SJSA1 (cell line): ENCODE results near the gene CYSLTR2. TPM values are rescaled to one million over a fixed set of nuclear protein-coding genes. Genes with fewer than 3 reads are reported as not detected.

Source experiments
- DNase-seq, 2 experiments: peaks; one replicate each; pipeline ENCODE4 v3.0.0-alpha.2; 2015 to 2020; ENCODE audit warnings: low spot score in 2 of 2, low read depth in 1 of 2
- H3K27ac ChIP-seq: fragments of 250-450 bp; sonication (Bioruptor Pico); 2 replicates; pipeline ENCODE4 v1.5.1; 2020; ENCODE audit warnings: mild to moderate bottlenecking, moderate library complexity
- H3K27me3 ChIP-seq: fragments of 250-450 bp; sonication (Bioruptor Pico); replicated peaks from 2 replicates; pipeline ENCODE4 v1.5.1; 2020; ENCODE audit warnings: mild to moderate bottlenecking, moderate library complexity
- H3K36me3 ChIP-seq: fragments of 250-450 bp; sonication (Bioruptor Pico); 2 replicates; pipeline ENCODE4 v1.5.1; 2020; ENCODE audit warnings: mild to moderate bottlenecking
- H3K4me1 ChIP-seq: fragments of 250-450 bp; sonication (Bioruptor Pico); replicated peaks from 2 replicates; pipeline ENCODE4 v1.6.1; 2021; ENCODE audit warnings: mild to moderate bottlenecking
- H3K4me3 ChIP-seq: fragments of 250-450 bp; sonication (Bioruptor Pico); 2 replicates; pipeline ENCODE4 v1.5.1; 2020; ENCODE audit warnings: mild to moderate bottlenecking
- H3K9me3 ChIP-seq: fragments of 250-450 bp; sonication (Bioruptor Pico); replicated peaks from 2 replicates; pipeline ENCODE4 v1.5.1; 2020; ENCODE audit warnings: mild to moderate bottlenecking
- total RNA-seq: library from RNA; depleted of rRNA; stranded (reverse); fragments of >200 nt; shearing (Covaris generic); gene quantifications from 2 replicates; pipeline ENCODE4 v1.2.3, GENCODE V29; 2014; rRNA removed

The CYSLTR2 gene, protein sequence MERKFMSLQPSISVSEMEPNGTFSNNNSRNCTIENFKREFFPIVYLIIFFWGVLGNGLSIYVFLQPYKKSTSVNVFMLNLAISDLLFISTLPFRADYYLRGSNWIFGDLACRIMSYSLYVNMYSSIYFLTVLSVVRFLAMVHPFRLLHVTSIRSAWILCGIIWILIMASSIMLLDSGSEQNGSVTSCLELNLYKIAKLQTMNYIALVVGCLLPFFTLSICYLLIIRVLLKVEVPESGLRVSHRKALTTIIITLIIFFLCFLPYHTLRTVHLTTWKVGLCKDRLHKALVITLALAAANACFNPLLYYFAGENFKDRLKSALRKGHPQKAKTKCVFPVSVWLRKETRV
- total RNA-seq, result not detected in 2 replicates

DNA sequence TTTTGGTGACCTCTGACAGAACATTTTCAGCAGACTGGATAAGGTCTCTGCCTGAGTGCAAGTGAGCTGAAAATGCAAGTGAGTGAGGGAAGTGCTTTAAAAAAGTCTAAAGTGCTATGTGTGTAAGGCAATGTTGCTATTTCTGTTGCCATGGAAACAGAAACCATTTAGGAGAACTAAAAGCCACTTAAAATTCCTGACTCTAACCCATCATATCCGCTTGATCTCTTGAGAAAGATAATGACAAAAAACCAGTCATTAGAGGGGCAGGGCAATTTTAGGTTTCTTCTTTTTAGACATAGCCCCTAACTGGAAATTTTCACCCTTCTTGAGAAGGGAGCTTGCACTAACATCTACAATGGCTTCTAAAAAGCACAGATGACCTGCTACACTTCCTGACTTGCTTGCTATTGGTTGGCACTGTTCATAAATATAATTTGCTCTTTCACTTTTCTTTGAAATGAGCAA, at the start of gene CYSLTR2:
Gene CYSLTR2, plus strand, starts transcription at position 458 of the 468 bp plus-strand sequence. CDS start 52,889 bp downstream, outside the sequence.
- no peak within 1 kb of the TSS for H3K4me3 ChIP-seq
- no peaks in the 10 kb centered on the region for H3K27me3 ChIP-seq
- H3K9me3 ChIP-seq, result no peaks in the 10 kb centered on the region
- no peaks in the 10 kb centered on the region for H3K36me3 ChIP-seq
- no peak within 1 kb of the TSS for H3K27ac ChIP-seq
- H3K4me1 ChIP-seq, result no peaks in the 10 kb centered on the region
- no peak for DNase-seq

DNA sequence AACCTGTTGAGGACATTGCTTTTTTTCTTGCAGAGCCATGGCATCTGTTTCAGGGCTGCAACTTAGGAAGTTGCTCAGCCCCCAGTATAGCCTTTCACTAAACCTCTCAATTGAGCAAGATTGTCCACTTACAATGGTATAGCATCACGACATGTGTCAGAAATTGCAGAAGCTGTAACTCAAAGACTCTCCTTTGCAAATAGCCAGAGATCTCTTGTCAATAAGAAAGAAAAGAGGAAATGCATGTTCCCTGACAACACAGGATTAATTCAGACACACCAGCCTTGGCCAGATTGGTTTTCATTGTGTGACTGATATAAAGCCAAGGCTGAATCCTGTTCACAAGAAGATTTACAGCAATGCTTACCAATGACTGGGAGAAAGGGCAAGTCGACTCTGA, 38.7 kb upstream of the CYSLTR2 start:
- Histone ChIP-seq H3K9me3 (no peaks in the 10 kb centered on the region), H3K27me3 (no peaks in the 10 kb centered on the region), H3K4me3 (no peak overlapping the region), H3K27ac (no peak overlapping the region), H3K36me3 (no peaks in the 10 kb centered on the region), H3K4me1 (no peaks in the 10 kb centered on the region)
- no peak for DNase-seq

DNA sequence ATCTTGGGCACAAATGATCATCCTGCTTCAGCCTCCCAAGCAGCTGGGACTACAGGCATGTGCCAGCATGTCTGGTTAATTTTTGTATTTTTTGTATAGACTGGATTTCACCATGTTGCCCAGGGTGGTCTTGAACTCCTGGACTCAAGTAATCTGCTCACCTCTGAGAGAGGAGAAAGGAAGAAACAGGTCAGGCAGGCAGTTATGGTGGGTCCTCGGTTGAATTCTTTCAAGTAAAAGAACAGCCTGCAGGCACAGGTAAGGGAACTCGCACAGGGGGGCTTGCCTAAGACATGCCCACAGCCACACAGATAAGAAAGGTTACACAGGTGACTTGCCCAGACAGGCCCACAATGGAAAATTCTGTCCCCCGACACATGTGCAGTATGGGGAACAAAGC, 34.8 kb upstream of the CYSLTR2 start:
- H3K9me3 ChIP-seq, result no peaks in the 10 kb centered on the region; the same call in 1 of the 2 replicates

DNA sequence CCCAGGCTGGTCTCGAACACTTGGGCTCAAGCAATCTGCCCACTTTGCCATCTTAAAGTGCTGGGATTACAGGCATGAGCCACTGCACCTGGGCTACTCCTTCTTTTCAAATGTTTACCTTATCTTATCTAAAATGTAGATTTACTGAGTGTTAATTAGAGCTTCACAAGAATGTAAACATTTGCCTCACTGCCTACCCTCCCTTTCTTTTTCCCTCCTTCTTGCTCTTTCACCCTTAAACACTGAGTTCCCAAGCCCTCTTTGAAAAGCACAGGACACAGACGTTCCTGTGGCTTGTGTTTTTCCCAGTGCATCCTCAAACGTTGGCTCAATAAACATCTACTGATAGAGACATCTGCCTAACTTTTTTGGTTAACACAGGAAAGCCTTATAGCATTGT, 32.7 kb upstream of the CYSLTR2 start:
- no peak for DNase-seq
- H3K27me3 ChIP-seq, result no peaks in the 10 kb centered on the region
- no peaks in the 10 kb centered on the region for H3K4me1 ChIP-seq
- H3K4me3 ChIP-seq, result no peak overlapping the region
- no peaks in the 10 kb centered on the region; the same call in 1 of the 2 replicates for H3K9me3 ChIP-seq
- no peak overlapping the region for H3K27ac ChIP-seq
- H3K36me3 ChIP-seq, result no peaks in the 10 kb centered on the region

More for the DNA sequence above, 34.8 kb upstream of the CYSLTR2 start:
- Histone ChIP-seq H3K4me1 (no peaks in the 10 kb centered on the region), H3K4me3 (no peak overlapping the region), H3K27me3 (no peaks in the 10 kb centered on the region), H3K27ac (no peak overlapping the region), H3K36me3 (no peaks in the 10 kb centered on the region)
- DNase-seq, result no peak

DNA sequence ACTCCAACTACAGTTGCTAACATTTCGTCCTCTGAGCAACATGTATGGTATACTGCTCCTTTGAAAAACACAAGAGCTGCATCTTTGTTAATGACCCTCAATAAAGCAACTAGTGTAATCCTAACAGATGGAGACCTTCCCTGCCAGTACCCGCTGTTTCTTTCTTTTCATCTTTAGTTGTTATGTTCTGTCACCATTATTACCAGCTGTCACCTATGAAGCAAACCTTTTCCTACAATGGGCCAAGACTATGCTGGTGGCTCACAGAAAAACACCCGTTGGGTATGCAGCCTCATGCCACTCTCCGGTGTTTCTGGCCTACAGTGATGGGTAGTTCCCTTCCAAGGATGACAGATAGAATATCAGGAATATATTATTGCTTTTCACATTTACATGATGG, 29.7 kb upstream of the CYSLTR2 start:
- Histone ChIP-seq H3K4me3 (no peak overlapping the region), H3K4me1 (no peaks in the 10 kb centered on the region), H3K27ac (no peak overlapping the region), H3K9me3 (no peaks in the 10 kb centered on the region; the same call in 1 of the 2 replicates), H3K27me3 (no peaks in the 10 kb centered on the region), H3K36me3 (no peaks in the 10 kb centered on the region)
- no peak for DNase-seq

DNA sequence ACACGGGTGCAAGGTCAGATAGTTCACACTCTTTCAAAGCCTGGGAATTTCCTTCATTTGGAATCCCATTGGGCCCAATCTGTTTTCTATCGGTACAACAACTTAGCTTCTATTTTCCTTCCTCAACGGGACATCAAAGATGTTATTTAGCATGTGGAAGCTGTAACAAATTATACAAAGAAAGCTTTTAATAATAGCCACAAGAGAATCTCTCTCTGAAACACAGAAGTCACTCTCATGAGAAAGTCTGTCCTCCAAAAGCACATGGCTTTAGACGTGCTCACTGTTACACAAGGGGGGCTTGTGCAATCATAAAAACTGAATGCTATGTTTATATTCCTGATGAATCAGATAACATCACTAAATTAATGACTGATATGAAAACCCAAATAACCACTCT, 28.9 kb upstream of the CYSLTR2 start:
- no peak overlapping the region for H3K4me3 ChIP-seq
- H3K27ac ChIP-seq, result no peak overlapping the region
- no peak for DNase-seq
- no peaks in the 10 kb centered on the region; the same call in 1 of the 2 replicates for H3K9me3 ChIP-seq
- H3K4me1 ChIP-seq, result no peaks in the 10 kb centered on the region
- no peaks in the 10 kb centered on the region for H3K27me3 ChIP-seq
- H3K36me3 ChIP-seq, result no peaks in the 10 kb centered on the region

DNA sequence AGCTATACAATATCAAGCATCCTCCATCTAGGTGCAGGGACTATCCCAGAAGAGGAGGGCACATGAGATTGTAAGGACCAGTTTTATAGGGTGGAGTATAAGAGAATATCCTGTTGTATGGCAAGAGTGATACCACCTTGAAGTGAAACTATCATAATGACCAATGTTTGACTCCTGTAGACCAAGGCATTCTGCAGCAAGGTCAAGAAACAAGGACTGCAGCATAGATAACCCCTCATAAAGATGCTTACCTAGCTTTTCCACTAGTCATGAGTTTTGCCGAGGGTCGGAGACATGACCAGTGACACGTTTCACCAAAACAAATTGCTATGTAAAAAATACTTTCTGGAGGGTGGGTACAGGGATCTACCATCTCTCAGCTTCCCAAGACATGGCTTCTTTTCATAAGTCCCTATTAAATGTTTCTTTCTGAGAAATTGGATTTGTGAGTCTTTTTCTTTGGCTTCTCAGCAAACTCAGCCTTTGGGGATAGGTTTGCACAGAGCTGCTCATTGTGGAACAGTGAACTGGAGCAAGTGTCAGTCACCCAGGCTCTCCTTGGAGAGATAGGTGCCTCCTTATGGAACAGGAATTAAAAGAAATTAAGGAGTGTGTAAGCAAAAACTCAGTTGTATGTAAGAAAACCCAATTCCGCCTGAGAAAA, 28.2 kb upstream of the CYSLTR2 start:
- no peak for DNase-seq
- H3K4me3 ChIP-seq, result no peak overlapping the region
- H3K9me3 ChIP-seq, result no peaks in the 10 kb centered on the region; the same call in 1 of the 2 replicates
- H3K27ac ChIP-seq, result no peak overlapping the region
- no peaks in the 10 kb centered on the region for H3K36me3 ChIP-seq
- no peaks in the 10 kb centered on the region for H3K27me3 ChIP-seq
- H3K4me1 ChIP-seq, result no peaks in the 10 kb centered on the region

DNA sequence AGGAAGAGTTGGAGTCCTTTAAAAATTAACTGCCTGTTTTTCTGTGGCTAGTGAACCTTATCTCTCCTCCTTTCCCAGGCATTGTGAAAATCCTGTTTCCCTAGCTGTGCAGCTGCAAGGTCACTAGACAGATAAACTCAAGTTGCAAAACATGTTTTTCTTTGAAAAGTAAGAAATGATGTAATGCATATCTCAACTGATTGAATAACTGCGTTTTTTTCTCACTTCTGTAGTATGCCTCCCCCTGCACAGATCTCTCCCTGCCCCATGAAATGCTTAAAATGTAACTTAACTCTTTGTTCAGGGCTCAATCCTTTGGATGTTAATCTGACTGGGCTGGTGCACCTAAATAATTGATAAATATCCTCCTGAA, 27.7 kb upstream of the CYSLTR2 start:
- H3K4me3 ChIP-seq, result no peak overlapping the region
- H3K9me3 ChIP-seq, result no peaks in the 10 kb centered on the region; the same call in 1 of the 2 replicates
- no peak for DNase-seq
- no peaks in the 10 kb centered on the region for H3K4me1 ChIP-seq
- H3K36me3 ChIP-seq, result no peaks in the 10 kb centered on the region
- no peak overlapping the region for H3K27ac ChIP-seq
- no peaks in the 10 kb centered on the region for H3K27me3 ChIP-seq

DNA sequence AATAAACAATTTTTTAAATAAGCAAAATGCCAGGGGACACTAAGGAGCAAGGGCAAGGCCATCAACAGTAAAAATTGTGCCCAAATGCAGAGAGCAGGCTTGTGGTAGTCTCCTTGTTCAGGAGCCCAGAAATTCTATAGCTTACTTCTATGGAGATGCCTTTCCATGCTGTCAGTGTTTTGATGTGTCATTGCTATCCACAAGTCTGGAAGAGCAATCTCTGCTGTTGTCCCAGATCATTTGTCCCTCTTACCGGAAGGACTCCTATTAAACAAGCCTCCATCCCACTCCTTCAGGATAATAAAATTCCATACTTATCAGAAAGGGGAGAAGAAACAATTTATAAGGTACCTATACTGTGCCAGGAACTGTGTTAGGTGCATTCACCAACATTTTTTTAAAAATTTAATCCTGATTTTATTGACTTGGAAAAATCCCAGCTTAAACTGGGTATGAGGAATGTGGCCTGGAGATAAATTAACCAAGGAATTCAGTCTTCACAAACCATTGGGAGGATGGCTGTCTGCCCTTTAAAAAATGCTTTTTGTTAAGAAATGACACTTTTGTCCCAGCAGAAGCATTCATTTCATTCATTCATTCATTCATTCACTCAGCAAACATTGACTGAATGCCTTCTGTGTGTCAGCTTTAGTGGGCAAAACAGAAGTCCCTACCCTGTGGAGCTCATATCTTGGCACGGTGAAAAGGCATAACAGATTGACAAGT, 26.8 kb upstream of the CYSLTR2 start:
- Histone ChIP-seq H3K36me3 (no peaks in the 10 kb centered on the region), H3K4me3 (no peak overlapping the region), H3K27ac (no peak overlapping the region), H3K27me3 (no peaks in the 10 kb centered on the region), H3K9me3 (no peaks in the 10 kb centered on the region; the same call in 1 of the 2 replicates), H3K4me1 (no peaks in the 10 kb centered on the region)
- no peak for DNase-seq

DNA sequence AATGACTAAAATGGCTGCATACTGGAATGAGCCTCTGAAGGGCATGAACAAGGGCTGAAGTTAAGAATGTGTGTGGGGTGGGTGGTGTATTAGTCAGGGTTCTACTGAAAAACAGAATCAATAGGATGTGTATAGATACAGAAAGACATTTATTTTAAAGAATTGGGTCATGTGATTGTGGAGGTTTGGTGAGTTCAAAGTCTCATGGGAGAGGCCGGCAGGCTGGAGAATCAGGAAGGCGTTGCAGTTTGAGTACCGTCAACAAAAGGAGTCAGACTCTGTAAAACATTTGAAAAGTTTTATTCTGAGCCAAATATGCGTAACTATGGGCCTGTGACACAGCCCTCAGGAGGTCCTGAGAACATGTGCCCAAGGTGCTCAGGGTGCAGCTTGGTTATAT, 24.5 kb upstream of the CYSLTR2 start:
- Histone ChIP-seq H3K4me1 (no peaks in the 10 kb centered on the region), H3K27ac (no peak overlapping the region), H3K36me3 (no peaks in the 10 kb centered on the region), H3K9me3 (no peaks in the 10 kb centered on the region), H3K27me3 (no peaks in the 10 kb centered on the region), H3K4me3 (no peak overlapping the region)
- no peak for DNase-seq

DNA sequence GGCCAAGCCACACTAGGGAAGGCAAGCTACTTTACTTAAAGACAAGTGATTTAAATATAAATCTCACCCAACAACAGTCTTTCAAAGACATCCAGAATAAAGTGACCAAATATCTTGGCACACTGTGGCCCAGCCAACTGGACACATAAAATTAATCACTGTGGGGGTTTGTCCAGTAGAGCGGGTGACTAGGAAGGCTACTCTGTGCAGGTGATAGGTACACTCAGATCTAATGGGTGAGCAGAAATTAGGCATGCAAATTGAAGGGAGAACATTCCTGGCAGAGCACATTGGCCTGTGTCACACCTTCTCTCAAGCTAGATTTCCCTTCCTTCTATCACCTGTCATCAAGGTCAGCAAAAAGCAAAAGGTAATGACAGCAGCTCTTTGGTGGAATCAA, 23.4 kb upstream of the CYSLTR2 start:
- Histone ChIP-seq H3K9me3 (no peaks in the 10 kb centered on the region), H3K4me1 (no peaks in the 10 kb centered on the region), H3K4me3 (no peak overlapping the region), H3K27ac (no peak overlapping the region), H3K36me3 (no peaks in the 10 kb centered on the region), H3K27me3 (0 out of 2 replicates have a peak, but pooled peaks cover 3% of the 10 kb centered on the region)
- DNase-seq, result no peak

DNA sequence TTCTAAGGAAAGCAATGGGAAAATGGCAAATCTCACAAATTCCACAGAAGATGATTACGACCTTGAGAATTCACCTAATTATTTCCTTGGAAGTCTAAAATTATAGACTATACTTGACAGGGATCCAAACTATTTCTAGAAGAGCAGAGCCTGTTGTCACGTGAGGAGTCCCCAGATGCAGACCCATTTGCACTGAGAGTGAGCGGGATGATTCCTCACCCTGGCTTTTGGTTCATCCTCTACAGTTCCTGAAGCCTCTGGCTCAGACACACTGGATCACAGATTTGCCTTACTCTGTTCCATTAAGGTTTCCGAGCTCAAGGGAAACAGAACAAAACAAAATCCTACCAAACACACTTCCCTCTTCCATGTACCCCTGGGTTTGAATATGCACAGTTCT, 23.0 kb upstream of the CYSLTR2 start:
- Histone ChIP-seq H3K27ac (no peak overlapping the region), H3K9me3 (no peaks in the 10 kb centered on the region), H3K36me3 (no peaks in the 10 kb centered on the region), H3K27me3 (0 out of 2 replicates have a peak, but pooled peaks cover 3% of the 10 kb centered on the region), H3K4me1 (no peaks in the 10 kb centered on the region), H3K4me3 (no peak overlapping the region)
- DNase-seq, result no peak

DNA sequence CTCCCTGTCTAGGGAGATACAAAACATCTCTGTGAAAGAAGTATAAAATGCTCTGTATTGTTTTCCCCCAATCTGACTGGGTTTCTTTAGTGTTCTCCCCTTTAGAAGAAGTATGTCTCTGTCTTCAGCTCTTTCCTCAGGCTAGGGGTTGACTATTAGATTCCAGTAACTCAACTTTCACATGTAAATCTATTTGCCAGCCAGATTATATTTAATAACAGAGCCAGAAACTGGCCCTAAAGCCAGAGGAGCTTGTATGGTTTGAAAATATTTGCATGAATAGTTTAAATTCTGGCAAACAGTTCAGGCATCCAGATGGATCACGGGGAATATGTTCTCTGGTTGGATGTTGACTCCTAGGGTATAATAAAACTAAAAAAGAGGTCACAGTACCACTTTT, 22.3 kb upstream of the CYSLTR2 start:
- H3K4me1 ChIP-seq, result no peaks in the 10 kb centered on the region
- H3K9me3 ChIP-seq, result no peaks in the 10 kb centered on the region
- H3K27ac ChIP-seq, result no peak overlapping the region
- DNase-seq, result no peak
- 0 out of 2 replicates have a peak, but pooled peaks cover 3% of the 10 kb centered on the region for H3K27me3 ChIP-seq
- no peak overlapping the region for H3K4me3 ChIP-seq
- H3K36me3 ChIP-seq, result no peaks in the 10 kb centered on the region

DNA sequence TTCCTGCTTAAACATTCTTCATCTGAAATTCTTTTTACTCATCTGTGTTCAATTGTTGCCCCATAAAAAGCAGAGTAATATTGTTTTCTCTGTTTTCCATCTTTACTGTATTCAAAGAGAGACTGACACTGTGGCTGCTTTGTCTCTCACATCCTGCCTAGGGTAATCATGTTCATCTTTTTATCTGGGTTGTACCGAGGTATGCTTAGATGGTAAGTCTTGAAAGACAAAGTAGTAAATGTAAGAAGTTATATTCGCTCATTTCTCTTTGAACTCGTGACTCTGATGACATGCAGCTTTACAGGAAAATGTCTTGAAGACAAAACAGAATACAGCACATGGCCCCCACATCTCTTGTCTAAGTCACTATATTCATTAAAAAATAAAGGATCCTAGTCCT, 20.0 kb upstream of the CYSLTR2 start:
- H3K36me3 ChIP-seq, result no peaks in the 10 kb centered on the region
- DNase-seq, result no peak
- H3K27me3 ChIP-seq, result 0 out of 2 replicates have a peak, but pooled peaks cover 3% of the 10 kb centered on the region
- H3K4me1 ChIP-seq, result no peaks in the 10 kb centered on the region
- H3K27ac ChIP-seq, result no peak overlapping the region
- H3K9me3 ChIP-seq, result no peaks in the 10 kb centered on the region
- no peak overlapping the region for H3K4me3 ChIP-seq
